Activated CD4-positive, alpha-beta T cell treated with anti-CD3 and anti-CD28 coated beads for 36 hours (primary cell): ENCODE data around the gene DDX10. TPM values are rescaled to one million over a fixed set of nuclear protein-coding genes. Genes with fewer than 3 reads are reported as not detected.

Experiments
- ATAC-seq: fragments of 200-7000 bp; cut with Tn5 transposase; one replicate; pipeline ENCODE4 v1.10.0; 2021; ENCODE audit warnings: mild to moderate bottlenecking, moderate library complexity
- CTCF ChIA-PET: fragments of 350-600 bp; sonication (Branson Sonifier 250); formaldehyde crosslinking; loops from one replicate; lab custom pipeline; 2021; ENCODE audit warnings: antibody characterized with exemption; lab: Charles Lee
- POLR2A ChIA-PET: fragments of 350-600 bp; sonication (Branson Sonifier 250); formaldehyde crosslinking; loops from one replicate; lab custom pipeline; 2021; ENCODE audit warnings: antibody characterized with exemption, inconsistent platforms; lab: Charles Lee
- DNase-seq: peaks from one replicate; pipeline ENCODE4 v3.0.0-alpha.2; 2020
- H3K27ac Mint-ChIP-seq: one replicate; pipeline ENCODE4 v1.8.0; 2021; ENCODE audit warnings: mixed read lengths
- H3K27me3 Mint-ChIP-seq: one replicate; pipeline ENCODE4 v1.8.0; 2021; ENCODE audit warnings: mixed read lengths
- H3K36me3 Mint-ChIP-seq: one replicate; pipeline ENCODE4 v1.8.0; 2021; ENCODE audit warnings: low read depth, mixed read lengths
- H3K4me1 Mint-ChIP-seq: one replicate; pipeline ENCODE4 v1.8.0; 2021; ENCODE audit warnings: mixed read lengths
- H3K4me3 Mint-ChIP-seq: one replicate; pipeline ENCODE4 v1.8.0; 2021; ENCODE audit warnings: mild to moderate bottlenecking, moderate library complexity, mixed read lengths
- H3K9me3 Mint-ChIP-seq: one replicate; pipeline ENCODE4 v1.8.0; 2021; ENCODE audit warnings: low read depth, mixed read lengths
- intact Hi-C, 2 experiments: fragments of 100-400 bp; cut with DNase I in 1 of 2; cut with micrococcal nuclease in 1 of 2; formaldehyde crosslinking; loops; one replicate each; pipeline versions ENCODE4 v1.14.2 to v1.15.1; 2022 to 2024; cut with DNase I, micrococcal nuclease
- total RNA-seq, 2 experiments: library from RNA; stranded (reverse); gene quantifications; one replicate each; pipeline ENCODE4 v1.2.3, GENCODE V29; 2021

Gene DDX10
- total RNA-seq, 2 experiments from 2014 or later = 45.8 to 50.9 TPM

DNA sequence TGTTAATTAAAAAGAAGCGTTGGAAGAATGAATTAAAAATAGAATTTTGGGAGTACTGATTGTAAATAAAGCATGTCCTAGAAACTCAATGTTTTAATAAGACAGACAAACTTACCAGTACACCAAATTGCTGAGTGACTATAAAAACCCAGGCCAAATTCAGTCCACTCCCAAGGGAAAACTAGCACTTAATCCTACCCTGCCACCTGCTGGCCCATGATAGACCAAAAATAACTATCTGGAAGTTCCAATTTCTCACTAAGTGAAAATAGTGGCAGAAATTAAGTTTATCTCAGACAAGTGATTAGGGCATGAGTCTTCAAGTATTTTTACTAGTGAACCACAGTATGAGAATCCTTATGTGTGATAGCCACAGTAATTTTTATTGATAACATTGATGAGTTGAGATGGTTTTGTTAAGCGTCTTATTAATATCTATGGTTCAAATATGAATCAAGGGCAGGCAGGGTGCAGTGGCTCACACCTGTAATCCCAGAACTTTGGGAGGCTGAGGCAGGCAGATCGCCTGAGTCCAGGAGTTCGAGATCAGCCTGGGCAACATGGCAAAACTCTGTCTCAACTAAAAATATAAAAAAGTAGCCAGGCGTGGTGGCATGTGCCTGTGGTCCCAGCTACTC is 9.8 kb upstream of the DDX10 start:
- H3K36me3 Mint-ChIP-seq = no peaks in the 10 kb centered on the region
- no peak overlapping the region for H3K27ac Mint-ChIP-seq
- H3K4me1 Mint-ChIP-seq = no peaks in the 10 kb centered on the region
- no peaks in the 10 kb centered on the region for H3K9me3 Mint-ChIP-seq
- H3K4me3 Mint-ChIP-seq = no peak overlapping the region
- intact Hi-C loops = loop anchor here (1.0 to 2.0 kb wide), 2 partner anchors 646 to 739 kb away; partner anchors contain the start of gene CUL5 (in 1 of the 2)
- CTCF ChIA-PET = interaction anchor here (0.6 to 1.4 kb wide), 5 partner anchors 7 to 1841 kb away, joined by 3 to 7 read pairs (median 3); partner anchors contain the start of gene DDX10
- POLR2A ChIA-PET = interaction anchor here (0.7 kb wide), 1 partner anchor 188 kb away, joined by 3 read pairs; the partner anchor contains the start of gene C11orf65
- peak; percentile 60 for DNase-seq
- H3K27me3 Mint-ChIP-seq = peaks cover 3% of the 10 kb centered on the region
- ATAC-seq = peak; percentile 39

DNA sequence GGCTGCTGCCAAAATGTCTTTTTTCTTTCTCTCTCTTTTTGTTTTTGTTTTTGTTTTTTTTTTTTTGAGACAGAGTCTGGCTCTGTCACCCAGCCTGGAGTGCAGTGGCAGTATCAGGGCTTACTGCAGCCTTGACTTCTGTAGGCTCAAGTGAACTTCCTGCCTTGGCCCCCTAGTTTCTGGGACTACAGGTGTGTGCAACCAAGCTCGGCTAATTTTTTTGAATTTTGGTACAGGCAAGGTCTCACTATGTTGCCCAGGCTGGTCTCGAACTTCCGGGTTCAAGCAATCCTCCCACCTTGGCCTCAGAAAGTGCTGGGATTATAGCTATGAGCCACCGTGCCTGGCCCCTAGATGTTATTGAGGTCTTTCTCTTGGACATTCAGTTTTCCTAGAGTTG is 2.2 kb upstream of the DDX10 start:
- ATAC-seq = no peak

DNA sequence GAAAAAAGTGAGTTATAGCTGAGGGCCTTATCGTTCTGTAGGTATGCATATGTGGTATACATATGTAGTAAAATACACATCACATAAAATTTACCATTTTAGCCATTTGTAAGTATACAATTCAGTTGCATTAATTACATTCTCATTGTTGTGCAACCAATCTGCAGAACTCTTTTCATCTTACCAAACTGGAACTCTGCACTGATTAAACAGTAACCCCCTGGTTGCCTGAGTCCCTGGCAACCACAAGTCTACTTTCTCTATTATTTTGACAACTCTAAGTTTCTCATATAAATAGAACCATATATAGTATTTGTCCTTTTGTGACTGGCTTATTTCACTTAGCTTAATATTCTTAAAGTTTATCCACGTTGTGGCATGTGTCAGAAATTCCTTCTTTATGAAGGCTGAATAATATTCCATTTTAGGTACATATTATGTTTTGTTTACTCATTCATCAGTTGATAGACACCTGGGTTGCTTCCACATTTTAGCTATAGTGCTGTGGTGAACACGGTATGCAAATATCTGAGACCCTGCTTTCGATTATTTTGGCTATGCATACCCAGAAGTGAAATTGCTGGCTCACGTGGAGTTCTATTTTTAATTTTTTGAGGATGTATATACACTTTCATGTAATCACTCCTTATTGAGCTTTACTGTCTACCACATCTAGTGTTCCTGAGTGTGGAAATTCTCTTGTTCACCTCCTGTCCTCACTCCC is 1.6 kb upstream of the DDX10 start:
- Mint-ChIP-seq H3K4me1 (peaks cover 29% of the 10 kb centered on the region), H3K27ac (no peak overlapping the region), H3K4me3 (no peak overlapping the region), H3K9me3 (no peaks in the 10 kb centered on the region), H3K36me3 (peaks cover 8% of the 10 kb centered on the region), H3K27me3 (no peaks in the 10 kb centered on the region)
- ChIA-PET CTCF (interaction anchor here (1.1 to 2.3 kb wide), 3 partner anchors 13 to 559 kb away, joined by 3 to 7 read pairs (median 3); no protein-coding TSS in a partner anchor), POLR2A (no interaction called here)
- intact Hi-C loops = loop anchor here (5.0 to 10.0 kb wide), 2 partner anchors 1206 to 1209 kb away; partner anchors contain the start of gene CWF19L2 (in 2 of the 2)
- DNase-seq (no peak), ATAC-seq (no peak)

More for the DNA sequence above, 2.2 kb upstream of the DDX10 start:
- Mint-ChIP-seq H3K27ac (no peak overlapping the region), H3K27me3 (no peaks in the 10 kb centered on the region), H3K36me3 (peaks cover 8% of the 10 kb centered on the region), H3K9me3 (no peaks in the 10 kb centered on the region), H3K4me1 (peaks cover 25% of the 10 kb centered on the region), H3K4me3 (no peak overlapping the region)
- POLR2A ChIA-PET = no interaction called here
- CTCF ChIA-PET = interaction anchor here (1.1 kb wide), 1 partner anchor 13 kb away, joined by 3 read pairs; no protein-coding TSS in a partner anchor
- intact Hi-C loops = loop anchor here (5.0 to 10.0 kb wide), 2 partner anchors 1205 to 1208 kb away; partner anchors contain the start of gene CWF19L2 (in 2 of the 2)
- DNase-seq = no peak

DNA sequence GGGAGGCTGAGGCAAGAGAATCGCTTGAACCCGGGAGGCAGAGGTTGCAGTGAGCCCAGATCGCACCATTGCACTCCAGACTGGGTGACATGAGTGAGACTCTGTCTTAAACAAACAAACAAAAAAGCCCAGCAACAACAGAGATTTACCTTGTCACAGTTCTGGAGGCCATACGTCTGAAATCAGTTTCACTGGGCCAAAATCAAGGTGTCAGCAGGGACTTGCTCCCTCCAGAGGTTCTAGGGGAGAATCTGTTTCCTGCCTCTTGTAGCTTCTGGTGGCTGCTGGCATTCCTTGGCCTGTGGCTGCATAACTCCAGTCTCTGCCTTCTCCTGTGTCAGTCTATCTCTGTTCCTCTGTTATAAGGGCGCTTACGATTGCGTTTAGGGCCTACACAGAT is 1.5 kb downstream of the DDX10 start:
- Mint-ChIP-seq H3K4me1 (peaks cover 37% of the 10 kb centered on the region), H3K9me3 (no peaks in the 10 kb centered on the region), H3K27ac (no peak overlapping the region), H3K4me3 (peak overlapping the region; percentile 99), H3K27me3 (no peaks in the 10 kb centered on the region), H3K36me3 (peaks cover 19% of the 10 kb centered on the region)
- DNase-seq = no peak
- no peak for ATAC-seq
- POLR2A ChIA-PET = interaction anchor here (0.6 kb wide), 1 partner anchor 422 kb away, joined by 13 read pairs; no protein-coding TSS in a partner anchor
- intact Hi-C loops = loop anchor here in 1 of 2 experiments (5.0 to 10.0 kb wide), 2 partner anchors 1104 to 1212 kb away; partner anchors contain the start of gene CWF19L2
- CTCF ChIA-PET = interaction anchor here (0.8 kb wide), 2 partner anchors 17 to 68 kb away, joined by 3 read pairs; no protein-coding TSS in a partner anchor

DNA sequence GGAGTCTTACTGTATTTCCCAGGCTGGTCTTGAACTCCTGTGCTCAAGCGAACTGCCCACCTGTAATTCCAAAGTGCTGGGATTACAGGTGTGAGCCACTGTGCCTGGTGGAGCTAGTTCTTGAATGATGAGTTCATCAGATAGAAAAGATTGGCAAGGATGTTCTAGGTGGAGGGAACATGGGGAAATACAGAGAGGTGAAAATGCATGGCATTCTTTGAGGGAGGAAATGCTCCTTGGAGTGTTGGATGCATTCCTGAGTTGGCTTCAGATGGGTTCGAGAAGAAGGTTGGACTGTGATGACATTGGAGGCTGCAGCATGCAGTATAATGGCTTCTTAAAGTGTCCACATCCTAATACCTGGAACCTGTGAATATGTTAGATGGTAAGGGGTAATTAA is 4.4 kb downstream of the DDX10 start:
- intact Hi-C loops = loop anchor here in 1 of 2 experiments (5.0 to 10.0 kb wide), 2 partner anchors 1107 to 1214 kb away; partner anchors contain the start of gene CWF19L2
- H3K27me3 Mint-ChIP-seq = no peaks in the 10 kb centered on the region
- CTCF ChIA-PET = no interaction called here
- no peaks in the 10 kb centered on the region for H3K9me3 Mint-ChIP-seq
- no peak overlapping the region for H3K27ac Mint-ChIP-seq
- POLR2A ChIA-PET = no interaction called here
- H3K4me1 Mint-ChIP-seq = peaks cover 46% of the 10 kb centered on the region
- no peak overlapping the region for H3K4me3 Mint-ChIP-seq
- DNase-seq (no peak), ATAC-seq (no peak)
- H3K36me3 Mint-ChIP-seq = peaks cover 27% of the 10 kb centered on the region

DNA sequence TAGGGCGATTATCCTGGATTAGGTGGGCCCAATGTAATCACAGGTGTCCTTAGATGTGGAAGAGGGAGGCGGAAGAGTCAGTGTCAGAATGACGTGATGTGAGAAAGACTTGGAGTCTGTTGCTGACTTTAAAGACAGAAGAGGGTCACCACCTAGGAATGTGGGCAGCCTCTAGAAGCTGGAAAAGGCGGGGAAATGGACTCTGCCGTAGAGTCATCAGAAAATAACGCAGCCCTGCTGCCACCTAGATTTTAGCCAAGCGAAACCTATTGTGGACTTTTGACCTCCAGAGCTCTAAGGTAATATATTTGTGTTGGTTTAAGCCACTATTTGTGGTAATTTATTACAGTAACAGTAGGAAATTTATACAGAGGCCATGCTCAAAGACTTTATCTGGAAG is 4.8 kb downstream of the DDX10 start:
- ATAC-seq (no peak), DNase-seq (no peak)
- ChIA-PET CTCF (no interaction called here), POLR2A (no interaction called here)
- Mint-ChIP-seq H3K4me3 (no peak overlapping the region), H3K9me3 (no peaks in the 10 kb centered on the region), H3K36me3 (peaks cover 28% of the 10 kb centered on the region), H3K27ac (no peak overlapping the region), H3K4me1 (peaks cover 43% of the 10 kb centered on the region), H3K27me3 (no peaks in the 10 kb centered on the region)
- intact Hi-C loops = loop anchor here in 1 of 2 experiments (5.0 to 10.0 kb wide), 2 partner anchors 1107 to 1215 kb away; partner anchors contain the start of gene CWF19L2

DNA sequence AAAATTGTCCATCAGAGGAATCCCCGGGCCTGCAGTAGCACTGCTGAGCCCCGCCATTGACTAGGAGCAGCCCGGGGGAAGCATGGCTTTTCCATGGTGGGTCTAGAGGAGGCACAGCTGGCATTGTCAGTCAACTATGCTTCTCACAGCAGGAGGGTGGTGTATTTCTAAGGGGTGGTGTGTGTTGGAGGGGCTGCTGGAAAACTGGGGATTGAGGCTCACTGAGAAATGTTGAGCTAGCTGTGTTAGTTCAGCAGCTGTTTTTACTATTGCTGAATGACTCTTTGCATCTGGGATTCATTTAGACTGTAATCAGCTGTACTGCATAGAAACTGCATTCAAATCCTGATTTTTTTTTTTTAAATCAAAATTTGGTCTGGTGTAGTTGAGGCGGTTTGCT is 5.6 kb downstream of the DDX10 start:
- no peaks in the 10 kb centered on the region for H3K27me3 Mint-ChIP-seq

DNA sequence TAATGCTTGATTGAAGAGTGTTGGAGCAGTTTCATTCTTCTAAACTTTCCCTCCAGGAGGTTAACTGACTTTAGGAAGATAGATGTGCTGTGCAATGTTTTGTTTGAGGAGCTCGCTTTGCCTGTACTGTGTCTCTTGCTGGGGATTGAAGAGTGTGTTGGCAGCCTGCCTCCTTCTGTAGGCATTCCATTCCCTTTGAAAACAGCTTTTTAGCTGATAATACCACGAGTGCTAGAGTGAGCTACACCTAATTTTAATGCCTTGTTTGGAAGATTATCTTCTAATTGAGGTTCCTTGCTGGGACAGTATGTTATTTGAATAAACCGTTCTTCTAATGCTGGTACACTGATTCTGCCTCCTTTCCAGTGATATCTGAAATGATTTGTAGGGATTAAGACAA is 7.2 kb downstream of the DDX10 start:
- Mint-ChIP-seq H3K27me3 (no peaks in the 10 kb centered on the region), H3K36me3 (peaks cover 33% of the 10 kb centered on the region), H3K27ac (no peak overlapping the region), H3K4me1 (peaks cover 28% of the 10 kb centered on the region), H3K4me3 (no peak overlapping the region), H3K9me3 (no peaks in the 10 kb centered on the region)
- no peak for DNase-seq
- intact Hi-C loops = no loop called here
- CTCF ChIA-PET = interaction anchor here (0.6 to 1.3 kb wide), 3 partner anchors 62 to 330 kb away, joined by 3 read pairs; no protein-coding TSS in a partner anchor
- POLR2A ChIA-PET = no interaction called here
- no peak for ATAC-seq

More for the DNA sequence above, 5.6 kb downstream of the DDX10 start:
- H3K27ac Mint-ChIP-seq = no peak overlapping the region
- peaks cover 32% of the 10 kb centered on the region for H3K36me3 Mint-ChIP-seq
- intact Hi-C loops = no loop called here
- ATAC-seq (no peak), DNase-seq (no peak)
- CTCF ChIA-PET = no interaction called here
- no peak overlapping the region for H3K4me3 Mint-ChIP-seq
- peaks cover 43% of the 10 kb centered on the region for H3K4me1 Mint-ChIP-seq
- no peaks in the 10 kb centered on the region for H3K9me3 Mint-ChIP-seq
- POLR2A ChIA-PET = interaction anchor here (0.6 kb wide), 1 partner anchor 68 kb away, joined by 3 read pairs; no protein-coding TSS in a partner anchor

DNA sequence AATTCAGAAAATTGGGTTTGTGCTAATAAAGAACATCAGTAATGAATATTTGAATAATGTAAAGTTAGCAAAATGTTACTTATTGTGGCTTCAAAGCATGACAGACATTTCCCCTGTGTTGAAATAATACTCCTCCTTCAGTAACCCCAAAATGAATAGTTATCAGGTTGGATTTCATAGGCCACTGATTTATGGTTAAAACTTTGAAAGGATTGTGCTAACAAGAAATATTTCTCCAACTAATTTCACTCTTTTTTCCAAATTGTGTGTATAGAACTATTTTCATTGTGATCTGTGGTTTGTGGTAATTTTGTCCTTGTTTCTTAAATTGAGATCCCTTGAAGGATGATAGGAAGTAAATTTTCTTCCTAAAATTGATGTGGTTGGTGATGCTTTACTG is 7.9 kb downstream of the DDX10 start:
- no peak for DNase-seq
- Mint-ChIP-seq H3K27ac (no peak overlapping the region), H3K9me3 (no peaks in the 10 kb centered on the region), H3K4me1 (peaks cover 21% of the 10 kb centered on the region), H3K27me3 (no peaks in the 10 kb centered on the region), H3K4me3 (no peak overlapping the region), H3K36me3 (peaks cover 35% of the 10 kb centered on the region)
- POLR2A ChIA-PET = no interaction called here
- intact Hi-C loops = no loop called here
- no peak for ATAC-seq
- CTCF ChIA-PET = interaction anchor here (1.3 kb wide), 1 partner anchor 61 kb away, joined by 3 read pairs; no protein-coding TSS in a partner anchor

DNA sequence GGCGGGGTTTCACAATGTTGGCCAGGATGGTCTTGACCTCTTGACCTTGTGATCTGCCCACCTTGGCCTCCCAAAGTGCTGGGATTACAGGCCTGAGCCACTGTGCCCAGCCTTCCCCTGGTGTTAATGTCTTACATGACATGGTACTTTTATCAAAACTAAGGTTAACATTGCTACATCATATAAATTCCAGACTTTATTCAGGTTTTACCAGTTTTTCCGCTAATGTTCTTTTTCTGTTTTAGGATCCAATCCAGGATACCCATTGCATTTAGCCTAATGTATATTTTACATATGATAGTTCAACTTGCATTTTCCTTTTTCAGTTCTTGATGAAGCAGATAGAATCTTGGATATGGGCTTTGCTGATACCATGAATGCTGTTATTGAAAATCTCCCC is 14.2 kb downstream of the DDX10 start:
- POLR2A ChIA-PET = no interaction called here
- ATAC-seq = no peak
- intact Hi-C loops = no loop called here
- no peaks in the 10 kb centered on the region for H3K27me3 Mint-ChIP-seq
- CTCF ChIA-PET = no interaction called here
- peaks cover 10% of the 10 kb centered on the region for H3K4me1 Mint-ChIP-seq
- no peak overlapping the region for H3K27ac Mint-ChIP-seq
- peaks cover 55% of the 10 kb centered on the region for H3K36me3 Mint-ChIP-seq
- DNase-seq = no peak
- H3K4me3 Mint-ChIP-seq = no peak overlapping the region
- no peaks in the 10 kb centered on the region for H3K9me3 Mint-ChIP-seq

DNA sequence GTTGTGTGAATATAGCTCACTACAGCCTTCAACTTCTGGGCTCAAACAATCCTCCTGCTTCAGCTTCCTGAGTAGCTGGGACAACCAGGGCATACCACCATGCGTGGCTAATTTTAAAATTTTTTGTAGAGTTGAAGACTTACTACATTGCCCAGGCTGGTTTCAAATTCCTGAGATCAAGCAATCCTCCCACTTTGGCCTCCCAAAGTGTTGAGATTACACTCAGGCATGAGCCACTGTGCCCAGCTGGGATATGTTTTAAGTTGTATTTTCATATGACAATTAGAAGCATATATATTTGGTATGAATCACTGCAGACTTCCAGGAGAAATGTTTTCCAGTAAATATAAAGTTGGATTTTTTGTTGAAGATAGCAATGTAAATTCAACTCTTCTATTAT is 15.4 kb downstream of the DDX10 start:
- Mint-ChIP-seq H3K4me3 (no peak overlapping the region), H3K36me3 (peaks cover 55% of the 10 kb centered on the region), H3K27me3 (no peaks in the 10 kb centered on the region), H3K9me3 (no peaks in the 10 kb centered on the region), H3K27ac (no peak overlapping the region), H3K4me1 (peaks cover 10% of the 10 kb centered on the region)
- DNase-seq (no peak), ATAC-seq (no peak)
- intact Hi-C loops = no loop called here
- ChIA-PET CTCF (no interaction called here), POLR2A (no interaction called here)
